ENCODE measurements around the gene ERI3. TPM values are rescaled to one million over a fixed set of nuclear protein-coding genes. Genes with fewer than 3 reads are reported as not detected.

ERI3 gene
- total RNA-seq, 1 donor from 2014 or later = 58.3 TPM

DNA sequence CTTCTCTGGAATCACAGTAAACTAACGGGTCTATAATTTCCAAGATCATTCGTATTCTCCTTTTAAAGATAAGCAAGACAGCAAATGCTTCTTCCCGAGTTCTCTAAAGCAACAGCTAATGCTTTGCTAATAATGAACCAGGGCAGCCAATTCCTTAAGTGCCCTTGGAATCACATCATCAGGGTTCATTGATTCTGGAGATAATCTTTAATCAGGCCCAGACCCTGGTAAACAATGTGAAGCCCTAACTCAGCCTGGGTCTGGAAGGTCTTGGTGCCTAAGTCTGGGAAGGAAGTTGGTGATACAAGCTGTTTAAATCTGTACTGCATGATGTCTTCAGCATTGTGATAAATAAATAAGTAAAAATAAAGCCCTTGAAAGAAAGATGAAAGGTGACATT, 18.4 kb downstream of the ERI3 start:
- peaks cover 5% of the 10 kb centered on the region for H3K9me3 Mint-ChIP-seq (ENCODE audit: unreplicated experiment)
- FAIRE-seq (no peak), DNase-seq (ENCODE audit: low read depth) (no peak)
- no peaks in the 10 kb centered on the region for H3K27me3 Mint-ChIP-seq (ENCODE audit: low read depth, unreplicated experiment)
- H3K36me3 ChIP-seq (ENCODE audit: insufficient read depth, low read length) = peaks cover 25% of the 10 kb centered on the region
- H3K9me3 ChIP-seq (ENCODE audit: insufficient read depth, low read depth, low read length) = peaks cover 6% of the 10 kb centered on the region
- no peaks in the 10 kb centered on the region for H3K4me1 ChIP-seq (ENCODE audit: insufficient read depth, low read length)
- H3K4me2 ChIP-seq (ENCODE audit: low read length) = no peak overlapping the region
- peaks cover 38% of the 10 kb centered on the region for H3K36me3 Mint-ChIP-seq (ENCODE audit: low read depth, unreplicated experiment)
- H4K20me1 ChIP-seq (ENCODE audit: insufficient read depth, low read length) = peaks cover 26% of the 10 kb centered on the region
- H3K4me3 Mint-ChIP-seq (ENCODE audit: unreplicated experiment) = no peak overlapping the region
- H3K4me3 ChIP-seq (ENCODE audit: insufficient read depth, low read depth, low read length) = no peak overlapping the region
- peaks cover 3% of the 10 kb centered on the region for H3K4me1 Mint-ChIP-seq (ENCODE audit: low read depth, unreplicated experiment)
- no peak for TF ChIP-seq EZH2 (IDR thresholded peaks at IDR 0.05; ENCODE audit: insufficient read depth, low read length)
- TF ChIP-seq, protein P1, sequence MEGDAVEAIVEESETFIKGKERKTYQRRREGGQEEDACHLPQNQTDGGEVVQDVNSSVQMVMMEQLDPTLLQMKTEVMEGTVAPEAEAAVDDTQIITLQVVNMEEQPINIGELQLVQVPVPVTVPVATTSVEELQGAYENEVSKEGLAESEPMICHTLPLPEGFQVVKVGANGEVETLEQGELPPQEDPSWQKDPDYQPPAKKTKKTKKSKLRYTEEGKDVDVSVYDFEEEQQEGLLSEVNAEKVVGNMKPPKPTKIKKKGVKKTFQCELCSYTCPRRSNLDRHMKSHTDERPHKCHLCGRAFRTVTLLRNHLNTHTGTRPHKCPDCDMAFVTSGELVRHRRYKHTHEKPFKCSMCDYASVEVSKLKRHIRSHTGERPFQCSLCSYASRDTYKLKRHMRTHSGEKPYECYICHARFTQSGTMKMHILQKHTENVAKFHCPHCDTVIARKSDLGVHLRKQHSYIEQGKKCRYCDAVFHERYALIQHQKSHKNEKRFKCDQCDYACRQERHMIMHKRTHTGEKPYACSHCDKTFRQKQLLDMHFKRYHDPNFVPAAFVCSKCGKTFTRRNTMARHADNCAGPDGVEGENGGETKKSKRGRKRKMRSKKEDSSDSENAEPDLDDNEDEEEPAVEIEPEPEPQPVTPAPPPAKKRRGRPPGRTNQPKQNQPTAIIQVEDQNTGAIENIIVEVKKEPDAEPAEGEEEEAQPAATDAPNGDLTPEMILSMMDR (IDR thresholded peaks at IDR 0.05; ENCODE audit: insufficient read depth, low read depth, low read length) = no peak
- H3K27me3 ChIP-seq (ENCODE audit: insufficient read depth, low read length) = no peaks in the 10 kb centered on the region
- H3K27ac ChIP-seq (ENCODE audit: low read depth, low read length) = no peak overlapping the region
- no peak overlapping the region for H3K27ac Mint-ChIP-seq (ENCODE audit: unreplicated experiment)
- peaks cover 10% of the 10 kb centered on the region for H3K79me2 ChIP-seq (ENCODE audit: insufficient read depth, low read length)
- H3K9ac ChIP-seq (ENCODE audit: low read length) = no peak overlapping the region
- no peak overlapping the region for H2AFZ ChIP-seq (ENCODE audit: low read depth, low read length)

DNA sequence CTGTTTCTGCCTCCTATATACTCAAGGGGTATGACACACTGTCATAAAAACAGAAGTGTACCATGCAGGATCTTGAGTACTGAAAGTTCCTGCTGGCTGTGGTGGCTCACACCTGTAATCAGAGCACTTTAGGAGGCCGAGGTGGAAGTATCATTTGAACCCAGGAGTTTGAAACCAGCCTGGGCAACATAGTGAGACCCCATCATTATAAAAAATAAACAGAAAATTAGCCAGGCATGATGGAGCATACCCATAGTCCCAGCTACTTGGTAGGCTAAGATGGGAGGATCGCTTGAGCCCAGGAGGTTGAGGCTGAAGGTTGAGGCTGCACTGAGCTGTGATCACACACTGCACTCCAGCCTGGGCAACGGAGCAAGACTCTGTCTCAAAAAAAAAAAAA, 20.1 kb downstream of the ERI3 start:
- peaks cover 50% of the 10 kb centered on the region for H3K36me3 Mint-ChIP-seq (ENCODE audit: low read depth, unreplicated experiment)
- FAIRE-seq = no peak

DNA sequence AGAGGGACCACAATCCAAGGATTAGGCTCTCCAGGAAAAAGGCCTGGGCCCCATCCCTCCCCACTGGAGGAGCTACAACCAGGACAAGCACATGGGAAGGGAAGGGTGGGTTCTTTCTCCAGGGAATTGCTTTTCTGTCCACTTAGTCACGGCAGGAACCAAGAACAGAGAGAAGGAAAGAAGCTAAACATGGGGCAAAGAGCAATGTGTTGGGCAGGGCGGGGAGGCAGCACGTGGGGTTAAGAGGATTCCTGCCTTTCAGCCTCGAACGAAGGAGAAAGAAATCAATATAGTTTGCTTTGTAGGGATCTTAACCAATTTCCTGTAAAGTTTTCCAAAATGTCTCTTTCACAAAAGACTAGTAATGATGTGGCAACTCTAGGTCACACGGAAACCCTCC, 21.7 kb downstream of the ERI3 start:
- Mint-ChIP-seq H3K27me3 (ENCODE audit: low read depth, unreplicated experiment) (no peaks in the 10 kb centered on the region), H3K4me1 (ENCODE audit: low read depth, unreplicated experiment) (peaks cover 19% of the 10 kb centered on the region), H3K36me3 (ENCODE audit: low read depth, unreplicated experiment) (peaks cover 38% of the 10 kb centered on the region), H3K27ac (ENCODE audit: unreplicated experiment) (peak overlapping the region; percentile 55), H3K9me3 (ENCODE audit: unreplicated experiment) (peaks cover 3% of the 10 kb centered on the region), H3K4me3 (ENCODE audit: unreplicated experiment) (no peak overlapping the region)
- H2AFZ ChIP-seq (ENCODE audit: low read depth, low read length) = no peak overlapping the region
- H3K4me2 ChIP-seq (ENCODE audit: low read length) = no peak overlapping the region
- H3K9ac ChIP-seq (ENCODE audit: low read length) = no peak overlapping the region
- peaks cover 11% of the 10 kb centered on the region for H3K79me2 ChIP-seq (ENCODE audit: insufficient read depth, low read length)
- H3K36me3 ChIP-seq (ENCODE audit: insufficient read depth, low read length) = peaks cover 20% of the 10 kb centered on the region
- FAIRE-seq = no peak
- H3K4me3 ChIP-seq (ENCODE audit: insufficient read depth, low read depth, low read length) = no peak overlapping the region
- peaks cover 11% of the 10 kb centered on the region for H3K4me1 ChIP-seq (ENCODE audit: insufficient read depth, low read length)
- no peak for DNase-seq (ENCODE audit: low read depth)
- H4K20me1 ChIP-seq (ENCODE audit: insufficient read depth, low read length) = peaks cover 14% of the 10 kb centered on the region
- peaks cover 4% of the 10 kb centered on the region for H3K9me3 ChIP-seq (ENCODE audit: insufficient read depth, low read depth, low read length)
- no peak overlapping the region for H3K27ac ChIP-seq (ENCODE audit: low read depth, low read length)
- TF ChIP-seq, protein P1 (IDR thresholded peaks at IDR 0.05; ENCODE audit: insufficient read depth, low read depth, low read length) = no peak
- TF ChIP-seq EZH2 (IDR thresholded peaks at IDR 0.05; ENCODE audit: insufficient read depth, low read length) = no peak
- no peaks in the 10 kb centered on the region for H3K27me3 ChIP-seq (ENCODE audit: insufficient read depth, low read length)

More for the DNA sequence above, 20.1 kb downstream of the ERI3 start:
- no peak overlapping the region for H3K9ac ChIP-seq (ENCODE audit: low read length)
- no peaks in the 10 kb centered on the region for H3K4me1 ChIP-seq (ENCODE audit: insufficient read depth, low read length)
- peaks cover 6% of the 10 kb centered on the region for H3K9me3 ChIP-seq (ENCODE audit: insufficient read depth, low read depth, low read length)
- TF ChIP-seq, protein P1 (IDR thresholded peaks at IDR 0.05; ENCODE audit: insufficient read depth, low read depth, low read length) = no peak
- no peak for TF ChIP-seq EZH2 (IDR thresholded peaks at IDR 0.05; ENCODE audit: insufficient read depth, low read length)
- H3K27me3 Mint-ChIP-seq (ENCODE audit: low read depth, unreplicated experiment) = no peaks in the 10 kb centered on the region
- no peak for DNase-seq (ENCODE audit: low read depth)
- H3K27ac Mint-ChIP-seq (ENCODE audit: unreplicated experiment) = no peak overlapping the region
- H3K9me3 Mint-ChIP-seq (ENCODE audit: unreplicated experiment) = peaks cover 5% of the 10 kb centered on the region
- H3K79me2 ChIP-seq (ENCODE audit: insufficient read depth, low read length) = peaks cover 5% of the 10 kb centered on the region
- peaks cover 5% of the 10 kb centered on the region for H3K4me1 Mint-ChIP-seq (ENCODE audit: low read depth, unreplicated experiment)
- no peak overlapping the region for H3K4me3 Mint-ChIP-seq (ENCODE audit: unreplicated experiment)
- peaks cover 25% of the 10 kb centered on the region for H3K36me3 ChIP-seq (ENCODE audit: insufficient read depth, low read length)
- no peak overlapping the region for H2AFZ ChIP-seq (ENCODE audit: low read depth, low read length)
- no peak overlapping the region for H3K4me3 ChIP-seq (ENCODE audit: insufficient read depth, low read depth, low read length)
- H3K27ac ChIP-seq (ENCODE audit: low read depth, low read length) = no peak overlapping the region
- H4K20me1 ChIP-seq (ENCODE audit: insufficient read depth, low read length) = peaks cover 18% of the 10 kb centered on the region
- no peaks in the 10 kb centered on the region for H3K27me3 ChIP-seq (ENCODE audit: insufficient read depth, low read length)
- no peak overlapping the region for H3K4me2 ChIP-seq (ENCODE audit: low read length)
